LoVo (cell line): ENCODE measurements around the gene KLK12.

Source experiments
- DNase-seq: peaks from one replicate; pipeline ENCODE4 v3.0.0-alpha.2; 2016; ENCODE audit warnings: low spot score

KLK12 gene

GRCh38 chr19:50981587-50982146, 53.1 kb downstream of the KLK12 start:
- DNase-seq: no peak

GRCh38 chr19:50980208-50980607, 54.6 kb downstream of the KLK12 start:
- no peak for DNase-seq

GRCh38 chr19:50979758-50980157, 55.0 kb downstream of the KLK12 start:
- DNase-seq: no peak
